ENCODE data around the gene ARHGAP20.

- TF ChIP-seq NBN (IDR thresholded peaks at IDR 0.05; ENCODE audit: low read depth) = no peak
- TF ChIP-seq OTX1 (CRISPR knock-in tag; IDR thresholded peaks at IDR 0.05) = no peak
- no peak for TF ChIP-seq SREBF1 (IDR thresholded peaks at IDR 0.05; ENCODE audit: borderline replicate concordance, low read depth, low read length)
- no peak for TF ChIP-seq TCF7 (IDR thresholded peaks at IDR 0.05; ENCODE audit: borderline replicate concordance)
- no peak for TF ChIP-seq REST (IDR thresholded peaks at IDR 0.05; ENCODE audit: borderline replicate concordance)
- no peak for TF ChIP-seq REST (CRISPR knock-in tag; IDR thresholded peaks at IDR 0.05; ENCODE audit: low read depth)
- no peak for TF ChIP-seq TCF3 (CRISPR knock-in tag; IDR thresholded peaks at IDR 0.05)
- TF ChIP-seq ZBTB11 (CRISPR knock-in tag; IDR thresholded peaks at IDR 0.05) = no peak
- TF ChIP-seq HNRNPH1 (optimal IDR thresholded peaks at IDR 0.05; ENCODE audit: low read depth, low read length) = no peak
- TF ChIP-seq CTCF (IDR thresholded peaks at IDR 0.05 in 2 of 3, conservative IDR thresholded peaks at IDR 0.05 in 1 of 3; ENCODE audit: insufficient read depth in 2 of 3, low read depth in 1 of 3, low read length in 3 of 3) = no peak
- no peak for TF ChIP-seq POLR2AphosphoS5 (IDR thresholded peaks at IDR 0.05; ENCODE audit: control insufficient read depth, insufficient read depth, low read depth, low read length)
- TF ChIP-seq IRF1 (CRISPR knock-in tag; IDR thresholded peaks at IDR 0.05; ENCODE audit: borderline replicate concordance) = no peak
- TF ChIP-seq FOXM1 (IDR thresholded peaks at IDR 0.05; ENCODE audit: low read depth) = no peak
- no peak for TF ChIP-seq FOXM1 (CRISPR knock-in tag; IDR thresholded peaks at IDR 0.05; ENCODE audit: low read depth)
- TF ChIP-seq NRF1 (conservative IDR thresholded peaks at IDR 0.05 in 1 of 2, IDR thresholded peaks at IDR 0.05 in 1 of 2) = no peak
- TF ChIP-seq NR3C1 (CRISPR knock-in tag; IDR thresholded peaks at IDR 0.05) = no peak
Measured at GRCh38 chr11:110689306-110689705, 22.9 kb downstream of the ARHGAP20 start.
